Neutrophil (primary cell): ENCODE measurements around the gene PTPRB.
A peak's percentile ranks its signal among the peaks of the same experiment; 100 is the strongest.

ENCODE experiments used
- H3K27ac ChIP-seq: fragments of 200-600 bp; sonication (generic); 2 replicates; pipeline ENCODE4 v1.5.1; 2016; ENCODE audit warnings: mild to moderate bottlenecking, moderate library complexity
- H3K27me3 ChIP-seq: fragments of 200-600 bp; sonication (generic); 2 replicates; pipeline ENCODE4 v1.6.0; 2016; ENCODE audit warnings: mild to moderate bottlenecking
- H3K36me3 ChIP-seq: fragments of 200-600 bp; sonication (generic); 2 replicates; pipeline ENCODE4 v1.5.1; 2017
- H3K4me1 ChIP-seq, 2 experiments: fragments of 200-600 bp in 1 of 2; sonication (generic) in 1 of 2; 1 replicate in 1 of 2; 2 replicates in 1 of 2; pipeline versions ENCODE4 v1.5.1 to v1.6.1; 2013 to 2016; ENCODE audit warnings: low read depth in 1 of 2, low read length in 1 of 2, mild to moderate bottlenecking in 1 of 2, moderate library complexity in 1 of 2; ENCODE audit not compliant: control insufficient read depth in 1 of 2, insufficient read depth in 1 of 2
- H3K4me3 ChIP-seq, 2 experiments: fragments of 200-600 bp in 1 of 2; sonication (generic) in 1 of 2; 1 replicate in 1 of 2; 2 replicates in 1 of 2; pipeline ENCODE4 v1.5.1; 2013 to 2016; ENCODE audit warnings: low read depth in 1 of 2, low read length in 1 of 2, mild to moderate bottlenecking in 1 of 2, moderate library complexity in 1 of 2
- H3K9me3 ChIP-seq: fragments of 200-600 bp; sonication (generic); 2 replicates; pipeline ENCODE4 v1.5.1; 2016
- TF ChIP-seq, protein P1 (sequence below): fragments of 200-600 bp; sonication (generic); IDR thresholded peaks from 2 replicates; pipeline ENCODE4 v1.5.1; 2016; ENCODE audit warnings: antibody characterized with exemption

Gene PTPRB

DNA sequence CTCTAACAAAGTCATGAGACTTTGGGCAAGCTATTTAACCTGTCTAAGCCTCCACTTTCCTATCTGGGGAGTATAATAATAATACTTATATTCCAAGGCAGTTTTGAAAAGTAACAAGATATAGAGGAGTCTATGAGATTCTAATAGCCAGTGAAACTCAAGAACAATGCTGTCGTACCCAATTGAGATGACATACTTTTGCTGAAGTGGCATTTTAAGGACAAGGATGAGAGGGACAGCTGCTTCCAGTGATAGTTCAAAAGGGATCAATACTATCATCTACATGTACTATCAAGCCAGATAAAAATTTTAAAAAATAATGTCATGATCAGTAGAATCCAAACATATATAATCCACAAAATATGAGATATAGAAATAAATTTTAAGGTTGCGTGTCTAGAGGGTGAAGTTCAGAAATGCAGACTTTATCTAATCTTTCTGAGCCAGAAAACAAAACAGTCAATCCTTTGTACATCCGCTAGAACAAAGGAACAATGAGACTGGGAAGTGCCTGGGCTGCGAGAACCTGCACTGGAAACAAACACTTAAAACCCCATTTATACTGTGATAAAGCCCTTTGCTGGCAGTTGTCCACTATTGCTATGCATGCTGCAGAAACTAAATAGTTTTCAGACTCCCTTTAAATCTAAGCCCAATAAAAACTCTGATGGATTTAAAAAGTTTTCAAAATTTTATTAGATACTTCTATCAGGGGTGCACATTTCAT is 38.6 kb downstream of the PTPRB start:
- no peak overlapping the region for H3K27ac ChIP-seq
- no peaks in the 10 kb centered on the region for H3K36me3 ChIP-seq
- TF ChIP-seq, protein P1, sequence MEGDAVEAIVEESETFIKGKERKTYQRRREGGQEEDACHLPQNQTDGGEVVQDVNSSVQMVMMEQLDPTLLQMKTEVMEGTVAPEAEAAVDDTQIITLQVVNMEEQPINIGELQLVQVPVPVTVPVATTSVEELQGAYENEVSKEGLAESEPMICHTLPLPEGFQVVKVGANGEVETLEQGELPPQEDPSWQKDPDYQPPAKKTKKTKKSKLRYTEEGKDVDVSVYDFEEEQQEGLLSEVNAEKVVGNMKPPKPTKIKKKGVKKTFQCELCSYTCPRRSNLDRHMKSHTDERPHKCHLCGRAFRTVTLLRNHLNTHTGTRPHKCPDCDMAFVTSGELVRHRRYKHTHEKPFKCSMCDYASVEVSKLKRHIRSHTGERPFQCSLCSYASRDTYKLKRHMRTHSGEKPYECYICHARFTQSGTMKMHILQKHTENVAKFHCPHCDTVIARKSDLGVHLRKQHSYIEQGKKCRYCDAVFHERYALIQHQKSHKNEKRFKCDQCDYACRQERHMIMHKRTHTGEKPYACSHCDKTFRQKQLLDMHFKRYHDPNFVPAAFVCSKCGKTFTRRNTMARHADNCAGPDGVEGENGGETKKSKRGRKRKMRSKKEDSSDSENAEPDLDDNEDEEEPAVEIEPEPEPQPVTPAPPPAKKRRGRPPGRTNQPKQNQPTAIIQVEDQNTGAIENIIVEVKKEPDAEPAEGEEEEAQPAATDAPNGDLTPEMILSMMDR, result no peak
- no peaks in the 10 kb centered on the region for H3K27me3 ChIP-seq
- no peaks in the 10 kb centered on the region for H3K9me3 ChIP-seq
- no peak overlapping the region for H3K4me3 ChIP-seq
- H3K4me1 ChIP-seq, result no peaks in the 10 kb centered on the region

DNA sequence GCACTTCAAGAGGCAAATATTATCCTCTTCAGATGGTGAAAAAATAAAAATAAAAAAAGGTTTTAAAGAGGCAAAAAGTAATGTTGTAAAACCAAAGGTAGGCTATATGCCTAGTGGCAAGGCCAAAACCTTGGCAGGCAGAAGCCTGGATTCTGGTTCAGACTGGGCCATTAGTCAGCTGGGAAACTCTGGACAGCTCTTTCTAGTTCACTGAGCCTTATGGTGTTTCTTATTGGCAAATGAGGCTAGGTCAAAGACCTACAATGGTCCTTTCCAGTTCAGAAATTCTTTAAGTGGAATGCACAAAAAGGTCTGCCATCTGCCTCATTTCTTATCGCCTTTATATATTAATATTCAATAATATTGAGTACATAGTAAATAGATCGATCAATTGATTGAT is 44.6 kb downstream of the PTPRB start:
- Histone ChIP-seq H3K36me3 (no peaks in the 10 kb centered on the region), H3K4me3 (no peak overlapping the region), H3K27me3 (no peaks in the 10 kb centered on the region), H3K27ac (no peak overlapping the region), H3K9me3 (no peaks in the 10 kb centered on the region), H3K4me1 (no peaks in the 10 kb centered on the region)
- TF ChIP-seq, protein P1, result no peak

DNA sequence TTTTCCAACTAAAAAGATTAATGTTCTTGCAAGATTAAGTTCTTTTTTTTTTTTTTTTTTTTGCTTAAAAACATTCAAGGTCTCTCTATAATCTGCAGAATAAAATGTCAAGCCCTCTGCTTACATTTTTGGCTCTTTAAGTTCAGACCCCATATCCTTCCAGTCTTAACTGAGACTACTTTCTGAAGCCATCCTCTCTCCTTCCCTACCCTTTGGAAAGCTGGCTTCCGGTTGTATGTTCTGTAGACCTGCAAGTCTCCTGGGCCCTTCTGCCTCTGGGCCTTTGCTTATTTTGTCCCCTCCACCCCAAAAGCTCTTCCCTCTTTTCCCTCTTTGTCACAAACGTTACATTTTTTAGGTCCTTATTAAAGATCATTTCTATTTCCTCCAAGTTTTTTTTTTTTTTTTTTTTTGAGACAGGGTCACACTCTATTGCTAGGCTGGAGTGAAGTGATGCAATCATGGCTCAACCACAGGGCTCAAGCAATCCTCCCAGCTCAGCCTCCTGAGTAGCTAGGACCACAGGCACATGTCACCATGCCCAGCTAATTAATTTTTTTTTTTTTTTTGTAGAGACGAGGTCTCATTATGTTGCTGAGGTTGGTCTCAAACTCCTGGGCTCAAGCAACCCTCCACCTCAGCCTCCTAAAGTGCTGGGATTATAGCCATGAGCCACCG is 46.5 kb downstream of the PTPRB start:
- no peaks in the 10 kb centered on the region for H3K9me3 ChIP-seq
- TF ChIP-seq, protein P1, result no peak
- no peaks in the 10 kb centered on the region for H3K36me3 ChIP-seq
- H3K4me1 ChIP-seq, result no peaks in the 10 kb centered on the region
- H3K27ac ChIP-seq, result no peak overlapping the region
- no peaks in the 10 kb centered on the region for H3K27me3 ChIP-seq
- H3K4me3 ChIP-seq, result no peak overlapping the region

DNA sequence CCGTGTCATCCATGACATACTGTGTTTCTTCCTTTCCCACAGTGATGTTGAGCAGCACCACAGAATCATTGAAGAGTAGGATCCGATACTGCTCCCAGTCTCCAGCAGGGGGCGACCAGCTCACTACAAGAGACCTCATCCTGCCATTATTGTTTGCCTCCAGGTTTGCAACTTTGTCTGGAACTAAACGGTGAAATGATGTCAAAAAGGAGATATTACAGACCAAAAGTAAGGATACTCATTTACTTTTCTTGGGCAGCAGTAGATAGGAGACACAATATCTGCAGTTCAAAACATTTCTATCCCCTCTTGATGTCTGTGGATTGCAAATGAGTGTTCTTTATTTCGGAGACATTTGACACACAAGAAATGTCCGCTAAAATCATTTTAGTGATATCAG is 47.2 kb downstream of the PTPRB start:
- Histone ChIP-seq H3K36me3 (no peaks in the 10 kb centered on the region), H3K27ac (no peak overlapping the region), H3K27me3 (no peaks in the 10 kb centered on the region), H3K4me3 (no peak overlapping the region), H3K4me1 (no peaks in the 10 kb centered on the region), H3K9me3 (no peaks in the 10 kb centered on the region)
- TF ChIP-seq, protein P1, result peak; percentile 13

DNA sequence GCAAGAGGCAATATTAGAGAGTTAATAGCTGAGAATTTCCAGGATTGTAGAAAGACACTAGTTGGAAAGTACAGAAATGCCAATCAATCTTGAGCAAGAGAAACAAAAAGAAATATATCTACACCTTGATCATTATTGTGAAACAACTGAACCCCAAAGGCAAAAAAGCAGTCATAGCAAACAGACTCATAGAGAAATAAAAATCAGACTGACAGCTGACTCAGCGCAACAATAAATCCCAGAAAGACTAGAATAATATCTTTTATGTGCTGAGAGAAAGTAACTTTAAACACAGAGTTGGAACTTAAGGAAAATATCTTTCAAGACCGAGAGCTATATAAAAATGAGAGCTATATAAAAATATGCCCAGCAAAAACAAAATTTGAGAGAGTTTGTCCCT is 52.9 kb downstream of the PTPRB start:
- no peaks in the 10 kb centered on the region for H3K4me1 ChIP-seq
- H3K36me3 ChIP-seq, result no peaks in the 10 kb centered on the region
- no peaks in the 10 kb centered on the region for H3K9me3 ChIP-seq
- no peak overlapping the region for H3K4me3 ChIP-seq
- H3K27ac ChIP-seq, result no peak overlapping the region
- peaks cover 11% of the 10 kb centered on the region for H3K27me3 ChIP-seq
- TF ChIP-seq, protein P1, result no peak
